ENCODE results near the gene CD46. TPM values are rescaled to one million over a fixed set of nuclear protein-coding genes. Genes with fewer than 3 reads are reported as not detected.

Gene CD46
- total RNA-seq, 1 experiment from 2014 or later, result 116 TPM

- intact Hi-C loops (cut with micrococcal nuclease), result no loop called here
- no peak overlapping the region for H3K9ac ChIP-seq (ENCODE audit: low read length)
- H3K27me3 ChIP-seq (ENCODE audit: low read length), result no peaks in the 10 kb centered on the region
Observed at GRCh38 chr1:207799989-207800648, 48.3 kb downstream of the CD46 start.

GRCh38 chr1:207801819-207802218 lies 50.0 kb downstream of the CD46 start:
- Histone ChIP-seq H3K9ac (ENCODE audit: low read length) (no peak overlapping the region), H3K9me3 (ENCODE audit: low read length) (no peaks in the 10 kb centered on the region), H3K36me3 (ENCODE audit: low read depth, low read length) (peaks cover 17% of the 10 kb centered on the region; the same call in 1 of the 2 replicates), H3K4me3 (ENCODE audit: low read length) (no peak overlapping the region), H2AFZ (ENCODE audit: low read length) (no peak overlapping the region), H3K4me2 (ENCODE audit: low read length) (no peak overlapping the region), H3K4me1 (ENCODE audit: insufficient read depth, low read length) (peaks cover 24% of the 10 kb centered on the region), H3K27me3 (ENCODE audit: low read length) (no peaks in the 10 kb centered on the region), H4K20me1 (ENCODE audit: low read length) (no peaks in the 10 kb centered on the region), H3K79me2 (ENCODE audit: low read length) (no peaks in the 10 kb centered on the region), H3K9me2 (replicated peaks; ENCODE audit: low read length) (no peaks in the 10 kb centered on the region), H3K27ac (ENCODE audit: low read length) (no peak overlapping the region), H3F3A (ENCODE audit: low read length, unreplicated experiment) (no peaks in the 10 kb centered on the region)
- ChIA-PET POLR2A (ENCODE audit: unreplicated experiment) (no interaction called here), CTCF (no interaction called here)
- intact Hi-C loops (cut with micrococcal nuclease), result no loop called here
- no TSS peak for BruUV-seq (replicated peaks)
- no peak for DNase-seq
- TF ChIP-seq EZH2phosphoT487 (IDR thresholded peaks at IDR 0.05; ENCODE audit: borderline replicate concordance, low read length) (no peak), CTCF (conservative IDR thresholded peaks at IDR 0.05; ENCODE audit: low read depth, low read length) (no peak), EZH2 (IDR thresholded peaks at IDR 0.05; ENCODE audit: low read length, unreplicated experiment) (no peak)
- ATAC-seq, result no peak

More at GRCh38 chr1:207799989-207800648, 48.3 kb downstream of the CD46 start:
- Histone ChIP-seq H3K4me3 (ENCODE audit: low read length) (no peak overlapping the region), H4K20me1 (ENCODE audit: low read length) (no peaks in the 10 kb centered on the region), H3K27ac (ENCODE audit: low read length) (no peak overlapping the region), H3F3A (ENCODE audit: low read length, unreplicated experiment) (no peaks in the 10 kb centered on the region), H3K4me1 (ENCODE audit: insufficient read depth, low read length) (peaks cover 7% of the 10 kb centered on the region), H3K36me3 (ENCODE audit: low read depth, low read length) (peaks cover 20% of the 10 kb centered on the region; the same call in 1 of the 2 replicates), H2AFZ (ENCODE audit: low read length) (no peak overlapping the region), H3K9me3 (ENCODE audit: low read length) (no peaks in the 10 kb centered on the region), H3K9me2 (replicated peaks; ENCODE audit: low read length) (no peaks in the 10 kb centered on the region), H3K4me2 (ENCODE audit: low read length) (no peak overlapping the region), H3K79me2 (ENCODE audit: low read length) (no peaks in the 10 kb centered on the region)
- no TSS peak for BruUV-seq (replicated peaks)
- DNase-seq (no peak), ATAC-seq (no peak)
- ChIA-PET CTCF (no interaction called here), POLR2A (ENCODE audit: unreplicated experiment) (interaction anchor here (0.6 kb wide), 1 partner anchor 747 kb away, joined by 4 read pairs; the partner anchor contains the start of gene PFKFB2)
- TF ChIP-seq EZH2phosphoT487 (IDR thresholded peaks at IDR 0.05; ENCODE audit: borderline replicate concordance, low read length) (no peak), CTCF (conservative IDR thresholded peaks at IDR 0.05; ENCODE audit: low read depth, low read length) (no peak), EZH2 (IDR thresholded peaks at IDR 0.05; ENCODE audit: low read length, unreplicated experiment) (no peak)

GRCh38 chr1:207803678-207804077 lies 51.8 kb downstream of the CD46 start:
- Histone ChIP-seq H3F3A (ENCODE audit: low read length, unreplicated experiment) (no peaks in the 10 kb centered on the region), H3K4me2 (ENCODE audit: low read length) (no peak overlapping the region), H3K4me1 (ENCODE audit: insufficient read depth, low read length) (peaks cover 25% of the 10 kb centered on the region), H3K9me2 (replicated peaks; ENCODE audit: low read length) (no peaks in the 10 kb centered on the region), H3K27me3 (ENCODE audit: low read length) (no peaks in the 10 kb centered on the region), H3K79me2 (ENCODE audit: low read length) (no peaks in the 10 kb centered on the region), H3K36me3 (ENCODE audit: low read depth, low read length) (peaks cover 21% of the 10 kb centered on the region; the same call in 1 of the 2 replicates), H2AFZ (ENCODE audit: low read length) (no peak overlapping the region), H3K9me3 (ENCODE audit: low read length) (no peaks in the 10 kb centered on the region), H3K4me3 (ENCODE audit: low read length) (no peak overlapping the region), H3K9ac (ENCODE audit: low read length) (no peak overlapping the region), H3K27ac (ENCODE audit: low read length) (no peak overlapping the region), H4K20me1 (ENCODE audit: low read length) (no peaks in the 10 kb centered on the region)
- BruUV-seq (replicated peaks), result no TSS peak
- no peak for ATAC-seq
- DNase-seq, result no peak
- POLR2A ChIA-PET (ENCODE audit: unreplicated experiment), result no interaction called here
- CTCF ChIA-PET, result no interaction called here
- intact Hi-C loops (cut with micrococcal nuclease), result no loop called here
- TF ChIP-seq CTCF (conservative IDR thresholded peaks at IDR 0.05; ENCODE audit: low read depth, low read length) (no peak), EZH2phosphoT487 (IDR thresholded peaks at IDR 0.05; ENCODE audit: borderline replicate concordance, low read length) (no peak), EZH2 (IDR thresholded peaks at IDR 0.05; ENCODE audit: low read length, unreplicated experiment) (no peak)

Data from PC-3 (cell line).